Stomach (tissue), 9 donors: ENCODE data around the gene CBFA2T3. TPM values are rescaled to one million over a fixed set of nuclear protein-coding genes. Genes with fewer than 3 reads are reported as not detected.

Experiments
- DNase-seq, 2 donors: peaks; one replicate each; pipeline versions ENCODE4 v3.0.0 to v3.0.0-alpha.2; 2013 to 2019
- H3K27ac ChIP-seq, 5 donors: fragments of 200-600 bp in 4 of 5; sonication (generic) in 4 of 5; one replicate each; pipeline ENCODE4 v1.5.1; 2013 to 2019; ENCODE audit warnings: mild to moderate bottlenecking in 1 of 5, moderate library complexity in 1 of 5
- H3K27me3 ChIP-seq, 3 donors: fragments of 200-600 bp; sonication (generic); one replicate each; pipeline ENCODE4 v1.5.1; 2017 to 2019; ENCODE audit warnings: mixed run types in 1 of 3
- H3K36me3 ChIP-seq, 4 donors: fragments of 200-600 bp; sonication (generic); 1 replicate in 3 of 4; 2 replicates in 1 of 4; pipeline ENCODE4 v1.5.1; 2016 to 2019
- H3K4me1 ChIP-seq, 4 donors: fragments of 200-600 bp; sonication (generic); one replicate each; pipeline ENCODE4 v1.5.1; 2016 to 2019
- H3K4me3 ChIP-seq, 4 donors: fragments of 200-600 bp; sonication (generic) in 3 of 4; one replicate each; pipeline ENCODE4 v1.5.1; 2016 to 2019; ENCODE audit warnings: mild to moderate bottlenecking in 1 of 4
- H3K9me3 ChIP-seq, 4 donors: fragments of 200-600 bp; sonication (generic); one replicate each; pipeline ENCODE4 v1.5.1; 2016 to 2019
- EP300 ChIP-seq: sonication (generic); formaldehyde crosslinking; IDR thresholded peaks from one replicate; pipeline ENCODE4 v1.6.1; 2017; ENCODE audit warnings: antibody characterized with exemption
- POLR2A ChIP-seq, 4 donors: fragments of 450-650 bp; IDR thresholded peaks; one replicate each; pipeline ENCODE4 v1.6.1; 2016; ENCODE audit warnings: antibody characterized with exemption in 4 of 4, control low read depth in 2 of 4, mild to moderate bottlenecking in 1 of 4, moderate library complexity in 1 of 4
- POLR2AphosphoS5 ChIP-seq, 3 donors: sonication (generic); formaldehyde crosslinking; IDR thresholded peaks; one replicate each; pipeline ENCODE4 v1.6.1; 2016; ENCODE audit warnings: antibody characterized with exemption in 3 of 3
- WGBS, 5 donors: extraction: QIAGEN DNeasy Blood & Tissue Kit in 3 of 5; methylation state at CpG; one replicate each; pipeline versions ENCODE4 v1.1.5 to v1.1.7; 2013 to 2018; 5-methylcytosine and 5-hydroxymethylcytosine counted together
- intact Hi-C: fragments of 100-400 bp; cut with DNase I; formaldehyde crosslinking; loops from one replicate; pipeline ENCODE4 v1.15.1; 2023; ENCODE audit warnings: low total_unique reads
- polyA plus RNA-seq, 3 donors: library from polyadenylated mRNA; stranded (reverse); fragments of 200-250 nt; gene quantifications; one replicate each; pipeline ENCODE4 v1.2.3, GENCODE V29; 2013
- total RNA-seq, 5 donors: library from RNA; depleted of rRNA; stranded (reverse); fragments of >200 nt; gene quantifications; one replicate each; pipeline versions ENCODE4 v1.1.0 to v1.2.3, GENCODE V29; 2014 to 2016
- TF ChIP-seq, protein P1 (sequence below), 7 experiments: fragments of 450-650 bp in 4 of 7; fragments of 200-600 bp in 3 of 7; sonication (generic) in 3 of 7; IDR thresholded peaks; one replicate each; pipeline ENCODE4 v1.5.1; 2016 to 2019; ENCODE audit warnings: antibody characterized with exemption in 7 of 7, control low read depth in 2 of 7, mild to moderate bottlenecking in 1 of 7
- donor health status: healthy with polysubstance abuse.
- donor health status: Bipolar disorder and iron deficiency.
- donor health status: healthy.

Gene CBFA2T3
- total and polyA plus RNA-seq, 8 donors = 0.58 to 57.6 (median 2.5) TPM

DNA sequence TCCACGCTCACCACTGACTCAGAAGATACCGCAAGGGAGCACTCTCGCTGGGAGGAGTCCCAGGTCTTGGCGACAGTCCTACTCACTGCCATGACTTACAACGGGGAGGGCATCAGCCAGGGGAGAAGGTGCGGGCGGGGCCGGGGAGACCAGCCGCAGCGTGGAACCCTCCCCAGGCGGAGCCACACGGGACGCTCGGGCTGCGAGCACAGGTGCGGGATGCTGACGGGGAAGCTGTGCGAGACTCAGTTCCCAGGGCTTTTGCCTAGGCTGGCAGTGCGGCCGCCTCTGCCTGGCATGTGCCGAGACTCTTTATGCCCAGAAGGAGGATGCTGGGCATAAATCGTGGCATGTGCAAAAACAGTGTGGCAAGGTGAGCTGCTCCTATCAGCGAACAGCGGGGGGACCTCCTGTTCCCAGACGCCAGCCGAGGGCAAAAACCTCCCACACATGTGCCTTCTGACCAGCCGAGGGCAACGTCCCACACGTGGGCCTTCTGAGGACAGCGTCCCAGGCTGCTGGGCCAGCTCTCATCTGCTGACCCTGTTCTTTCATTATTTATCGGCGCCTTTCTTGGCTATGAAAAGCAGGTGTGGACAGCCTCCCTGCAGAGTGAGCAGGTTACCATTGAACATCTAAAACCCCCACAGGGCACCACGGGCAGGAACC lies 126.3 kb downstream of the CBFA2T3 start:
- no peak for TF ChIP-seq POLR2A (IDR thresholded peaks at IDR 0.05)
- no peak for TF ChIP-seq POLR2AphosphoS5 (IDR thresholded peaks at IDR 0.05)
- TF ChIP-seq EP300 = no peak
- TF ChIP-seq, protein P1, sequence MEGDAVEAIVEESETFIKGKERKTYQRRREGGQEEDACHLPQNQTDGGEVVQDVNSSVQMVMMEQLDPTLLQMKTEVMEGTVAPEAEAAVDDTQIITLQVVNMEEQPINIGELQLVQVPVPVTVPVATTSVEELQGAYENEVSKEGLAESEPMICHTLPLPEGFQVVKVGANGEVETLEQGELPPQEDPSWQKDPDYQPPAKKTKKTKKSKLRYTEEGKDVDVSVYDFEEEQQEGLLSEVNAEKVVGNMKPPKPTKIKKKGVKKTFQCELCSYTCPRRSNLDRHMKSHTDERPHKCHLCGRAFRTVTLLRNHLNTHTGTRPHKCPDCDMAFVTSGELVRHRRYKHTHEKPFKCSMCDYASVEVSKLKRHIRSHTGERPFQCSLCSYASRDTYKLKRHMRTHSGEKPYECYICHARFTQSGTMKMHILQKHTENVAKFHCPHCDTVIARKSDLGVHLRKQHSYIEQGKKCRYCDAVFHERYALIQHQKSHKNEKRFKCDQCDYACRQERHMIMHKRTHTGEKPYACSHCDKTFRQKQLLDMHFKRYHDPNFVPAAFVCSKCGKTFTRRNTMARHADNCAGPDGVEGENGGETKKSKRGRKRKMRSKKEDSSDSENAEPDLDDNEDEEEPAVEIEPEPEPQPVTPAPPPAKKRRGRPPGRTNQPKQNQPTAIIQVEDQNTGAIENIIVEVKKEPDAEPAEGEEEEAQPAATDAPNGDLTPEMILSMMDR (IDR thresholded peaks at IDR 0.05) = no peak
- Histone ChIP-seq H3K4me3 (no peak overlapping the region), H3K27me3 (no peaks in the 10 kb centered on the region), H3K4me1 (peaks cover 7 to 26% (median 18%) of the 10 kb centered on the region in 4 donors), H3K27ac (no peak overlapping the region), H3K9me3 (no peaks in the 10 kb centered on the region), H3K36me3 (peaks cover 0 to 65% (median 46%) of the 10 kb centered on the region in 4 donors)
- intact Hi-C loops = no loop called here
- no peak for DNase-seq
- WGBS, 5 donors = 92 to 97% (median 95%) methylated on average over 31 to 33 of the region's 33 CpGs

DNA sequence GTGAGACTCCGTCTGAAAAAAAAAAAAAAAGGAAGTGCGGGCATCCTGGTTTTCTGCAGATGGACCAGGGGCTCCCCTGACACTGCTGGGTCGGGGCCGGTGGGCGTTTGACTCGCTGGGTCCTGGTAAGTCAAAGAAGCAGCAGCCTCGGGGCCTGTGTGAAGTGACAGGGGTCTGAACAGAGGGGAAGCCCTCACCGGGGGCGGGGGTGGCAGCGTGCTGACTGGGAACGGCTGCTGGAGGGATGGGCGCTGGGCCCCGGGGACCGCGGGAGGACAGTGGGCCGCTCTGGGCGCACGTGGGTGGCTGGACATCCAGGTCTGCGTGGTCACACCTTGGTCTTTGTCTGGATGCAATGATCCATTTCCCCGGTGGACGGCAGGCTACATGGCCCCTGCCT lies 128.4 kb downstream of the CBFA2T3 start:
- no peak overlapping the region for H3K27ac ChIP-seq
- H3K4me1 ChIP-seq = peaks cover 0 to 5% (median 4%) of the 10 kb centered on the region in 4 donors
- TF ChIP-seq EP300 (no peak), POLR2AphosphoS5 (IDR thresholded peaks at IDR 0.05) (no peak), POLR2A (IDR thresholded peaks at IDR 0.05) (no peak)
- TF ChIP-seq, protein P1 (IDR thresholded peaks at IDR 0.05) = no peak
- intact Hi-C loops = no loop called here
- H3K9me3 ChIP-seq = no peaks in the 10 kb centered on the region
- no peak overlapping the region for H3K4me3 ChIP-seq
- H3K36me3 ChIP-seq = peaks cover 0 to 61% (median 40%) of the 10 kb centered on the region in 4 donors
- no peak for DNase-seq
- WGBS, 5 donors = 86 to 92% (median 90%) methylated on average over 21 of the region's 21 CpGs
- H3K27me3 ChIP-seq = no peaks in the 10 kb centered on the region

DNA sequence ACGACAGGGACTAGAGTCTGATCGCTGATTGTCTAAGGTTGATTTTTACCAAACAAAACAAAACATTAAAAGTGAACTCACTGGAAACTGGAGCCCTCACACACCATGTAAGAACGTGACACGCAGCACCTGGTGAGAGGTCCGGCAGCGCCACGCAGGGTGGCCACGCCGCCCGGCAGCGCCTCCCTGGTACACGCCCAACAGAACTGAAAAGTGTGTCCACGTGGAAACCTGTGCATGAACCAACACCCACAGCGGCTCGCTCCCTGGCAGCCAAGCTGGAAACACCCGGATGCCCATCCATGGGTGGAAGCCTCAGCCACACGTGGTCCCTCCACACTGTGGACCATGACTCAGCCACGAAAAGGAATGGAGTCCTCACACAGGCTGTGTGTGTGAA lies 129.4 kb downstream of the CBFA2T3 start:
- intact Hi-C loops = no loop called here
- 91 to 95% (median 95%) methylated on average over 16 to 18 of the region's 18 CpGs for WGBS, 5 donors
- no peaks in the 10 kb centered on the region for H3K9me3 ChIP-seq
- TF ChIP-seq POLR2A (IDR thresholded peaks at IDR 0.05) (no peak), POLR2AphosphoS5 (IDR thresholded peaks at IDR 0.05) (no peak), EP300 (no peak)
- TF ChIP-seq, protein P1 (IDR thresholded peaks at IDR 0.05) = no peak
- H3K4me1 ChIP-seq = no peaks in the 10 kb centered on the region
- peaks cover 0 to 70% (median 48%) of the 10 kb centered on the region in 4 donors for H3K36me3 ChIP-seq
- H3K27me3 ChIP-seq = no peaks in the 10 kb centered on the region
- H3K4me3 ChIP-seq = no peak overlapping the region
- DNase-seq = no peak
- no peak overlapping the region for H3K27ac ChIP-seq

DNA sequence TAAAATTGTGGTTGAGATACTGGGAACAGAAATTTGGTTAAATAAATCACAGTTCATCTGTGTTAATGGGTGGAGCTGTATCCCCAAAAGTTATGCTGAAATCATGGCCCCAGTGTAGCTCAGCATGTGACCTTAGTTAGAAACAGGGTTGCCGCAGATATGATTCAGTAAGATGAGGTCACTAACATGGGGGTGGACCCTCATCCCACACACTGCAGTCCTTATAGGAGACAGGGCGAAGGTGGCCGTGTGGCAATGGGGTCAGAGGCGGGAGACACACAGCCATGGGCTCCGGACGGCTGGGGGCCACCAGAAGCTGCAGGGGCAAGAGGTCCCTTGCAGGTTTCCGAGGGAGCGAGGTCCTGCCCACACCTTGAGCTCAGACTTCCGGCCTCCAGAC lies 130.9 kb downstream of the CBFA2T3 start:
- DNase-seq = no peak
- no peak for TF ChIP-seq POLR2A (IDR thresholded peaks at IDR 0.05)
- TF ChIP-seq EP300 = no peak
- no peak for TF ChIP-seq POLR2AphosphoS5 (IDR thresholded peaks at IDR 0.05)
- TF ChIP-seq, protein P1 (IDR thresholded peaks at IDR 0.05) = no peak
- H3K36me3 ChIP-seq = peaks cover 0 to 73% (median 56%) of the 10 kb centered on the region in 4 donors

More for the DNA sequence above, 130.9 kb downstream of the CBFA2T3 start:
- H3K27me3 ChIP-seq = no peaks in the 10 kb centered on the region
- intact Hi-C loops = no loop called here
- H3K9me3 ChIP-seq = no peaks in the 10 kb centered on the region
- no peaks in the 10 kb centered on the region for H3K4me1 ChIP-seq
- H3K27ac ChIP-seq = no peak overlapping the region
- no peak overlapping the region for H3K4me3 ChIP-seq
- WGBS, 5 donors = 90 to 99% (median 97%) methylated on average over 9 of the region's 9 CpGs
